OCI-LY3 (cell line): ENCODE results near the gene CATSPERD.

Source experiments
- CTCF ChIP-seq: fragments of 200-600, 300-600 bp; sonication (generic); IDR thresholded peaks from 2 replicates; pipeline ENCODE4 v1.5.1; 2014; ENCODE audit warnings: antibody characterized with exemption, low read length, low read depth
- EZH2phosphoT487 ChIP-seq: fragments of 200-600 bp; shearing (Covaris generic); IDR thresholded peaks from 2 replicates; pipeline ENCODE4 v1.6.1; 2018; ENCODE audit warnings: antibody characterized with exemption, mixed run types, low read depth

GRCh38 chr19:5682107-5682482 lies 38.3 kb upstream of the CATSPERD start:
- TF ChIP-seq CTCF (no peak), EZH2phosphoT487 (no peak)
